Muscle of leg (tissue), 11 donors: ENCODE measurements around the gene EIF2D. TPM values are rescaled to one million over a fixed set of nuclear protein-coding genes. Genes with fewer than 3 reads are reported as not detected.
A peak's percentile ranks its signal among the peaks of the same experiment; 100 is the strongest.

Experiments used
- DNase-seq: peaks from one replicate; pipeline ENCODE4 v3.0.0; 2013
- H3K27ac ChIP-seq: one replicate; pipeline ENCODE4 v1.5.1; 2013; ENCODE audit warnings: mild to moderate bottlenecking, low read length, control low read depth
- H3K27me3 ChIP-seq: one replicate; pipeline ENCODE4 v1.6.1; 2013; ENCODE audit warnings: low read length; ENCODE audit not compliant: control insufficient read depth, insufficient read depth
- H3K36me3 ChIP-seq: one replicate; pipeline ENCODE4 v1.6.1; 2013; ENCODE audit warnings: low read length; ENCODE audit not compliant: control insufficient read depth, insufficient read depth
- H3K4me1 ChIP-seq: one replicate; pipeline ENCODE4 v1.6.1; 2013; ENCODE audit warnings: low read length; ENCODE audit not compliant: control insufficient read depth, insufficient read depth
- H3K4me3 ChIP-seq: one replicate; pipeline ENCODE4 v1.5.1; 2013; ENCODE audit warnings: low read length, control low read depth
- H3K9me3 ChIP-seq: replicated peaks from 2 replicates; pipeline ENCODE4 v1.6.1; 2013; ENCODE audit warnings: low read depth, low read length; ENCODE audit not compliant: control insufficient read depth
- WGBS: methylation state at CpG from one replicate; pipeline ENCODE4 v1.1.5; 2013; ENCODE audit warnings: missing lambda C conversion rate; ENCODE audit not compliant: insufficient coverage; 5-methylcytosine and 5-hydroxymethylcytosine counted together
- polyA plus RNA-seq, 8 donors: library from polyadenylated mRNA; unstranded; fragments of 120-200 nt; gene quantifications; one replicate each; pipeline versions ENCODE4 v1.2.1 to v1.2.3, GENCODE V29; 2013; ENCODE audit warnings: inconsistent platforms in 1 of 8, low replicate concordance in 1 of 8; ENCODE audit not compliant: insufficient read length in 8 of 8, insufficient read depth in 1 of 8
- total RNA-seq: library from RNA; stranded (reverse); fragments of 120-200 nt; gene quantifications from one replicate; pipeline ENCODE4 v1.2.4, GENCODE V29; 2013

EIF2D gene
- total and polyA plus RNA-seq, 9 donors: 38.2 to 48.8 (median 39.7) TPM

DNA sequence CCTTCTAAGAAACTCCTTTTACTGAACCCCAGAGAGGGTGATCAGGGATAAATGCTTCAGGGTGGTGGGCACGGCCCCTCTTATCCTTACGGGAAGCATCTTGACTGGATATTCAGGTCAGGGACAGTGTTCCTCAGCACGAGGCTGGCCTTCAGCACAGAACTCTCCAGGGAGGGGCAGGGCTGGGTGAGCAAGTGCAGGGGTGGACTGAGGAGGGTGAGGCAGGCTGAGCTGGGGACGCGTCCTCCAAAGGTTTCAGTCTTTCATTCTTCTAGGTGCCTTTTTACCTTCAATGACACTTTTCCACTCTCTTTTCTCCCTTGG, 52.6 kb downstream of the EIF2D start:
- no peak for DNase-seq
- peak overlapping the region; percentile 83 for H3K27ac ChIP-seq
- H3K4me1 ChIP-seq: peaks cover 55% of the 10 kb centered on the region
- 38% methylated on average over 2 of the region's 5 CpGs for WGBS
- peaks cover 13% of the 10 kb centered on the region for H3K27me3 ChIP-seq
- H3K4me3 ChIP-seq: no peak overlapping the region
- H3K9me3 ChIP-seq: no peaks in the 10 kb centered on the region
- H3K36me3 ChIP-seq: no peaks in the 10 kb centered on the region

- H3K27me3 ChIP-seq: peaks cover 13% of the 10 kb centered on the region
- no peaks in the 10 kb centered on the region for H3K36me3 ChIP-seq
- H3K9me3 ChIP-seq: no peaks in the 10 kb centered on the region
- H3K27ac ChIP-seq: peak overlapping the region; percentile 83
- peaks cover 55% of the 10 kb centered on the region for H3K4me1 ChIP-seq
- no peak overlapping the region for H3K4me3 ChIP-seq
- WGBS: 63% methylated on average over 1 of the region's 6 CpGs
- no peak for DNase-seq
These were observed 53.2 kb downstream of the EIF2D start for GRCh38 chr1:206558794-206559671.

DNA sequence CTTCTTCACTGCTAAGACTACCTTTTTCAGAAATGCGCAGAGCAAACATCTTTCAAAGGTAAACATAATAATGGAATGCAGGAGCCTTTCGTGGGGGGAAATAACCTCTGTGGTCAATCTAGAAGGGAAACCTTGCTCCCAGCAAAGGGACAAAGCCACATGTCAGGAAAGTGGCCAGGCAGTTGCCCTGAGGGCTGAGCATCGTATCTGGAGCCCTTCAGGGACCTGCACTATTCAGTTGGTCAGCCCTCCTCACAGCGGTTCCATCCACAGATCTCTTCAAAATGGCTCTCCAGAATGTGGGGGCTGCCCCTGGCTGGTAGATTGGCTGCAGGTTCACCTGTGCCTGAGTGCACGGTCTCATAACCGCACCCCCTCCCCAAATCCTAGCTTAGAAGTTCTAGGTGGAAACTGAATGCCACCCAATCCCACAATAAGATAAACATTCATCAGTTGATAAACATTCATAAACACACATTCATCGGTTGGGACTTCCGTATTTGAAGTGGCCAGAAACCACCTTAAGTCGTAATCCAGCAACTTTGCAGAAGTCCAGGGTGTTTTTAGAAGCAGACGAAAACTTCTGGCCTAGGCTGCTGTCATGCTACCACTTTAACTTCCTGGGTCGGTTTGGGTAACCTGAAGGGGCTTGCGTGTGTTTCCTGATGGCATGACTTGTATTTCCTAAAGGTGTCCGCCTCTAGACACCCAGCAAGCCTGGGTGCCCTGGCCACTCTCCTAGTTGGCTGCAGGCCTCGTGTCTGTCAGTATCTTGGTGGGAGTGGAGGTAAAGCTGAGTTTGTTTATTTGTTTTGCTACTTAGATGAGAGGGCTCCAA, 54.4 kb downstream of the EIF2D start:
- peak overlapping the region; percentile 69 for H3K27ac ChIP-seq
- WGBS: 72% methylated on average over 12 of the region's 14 CpGs

DNA sequence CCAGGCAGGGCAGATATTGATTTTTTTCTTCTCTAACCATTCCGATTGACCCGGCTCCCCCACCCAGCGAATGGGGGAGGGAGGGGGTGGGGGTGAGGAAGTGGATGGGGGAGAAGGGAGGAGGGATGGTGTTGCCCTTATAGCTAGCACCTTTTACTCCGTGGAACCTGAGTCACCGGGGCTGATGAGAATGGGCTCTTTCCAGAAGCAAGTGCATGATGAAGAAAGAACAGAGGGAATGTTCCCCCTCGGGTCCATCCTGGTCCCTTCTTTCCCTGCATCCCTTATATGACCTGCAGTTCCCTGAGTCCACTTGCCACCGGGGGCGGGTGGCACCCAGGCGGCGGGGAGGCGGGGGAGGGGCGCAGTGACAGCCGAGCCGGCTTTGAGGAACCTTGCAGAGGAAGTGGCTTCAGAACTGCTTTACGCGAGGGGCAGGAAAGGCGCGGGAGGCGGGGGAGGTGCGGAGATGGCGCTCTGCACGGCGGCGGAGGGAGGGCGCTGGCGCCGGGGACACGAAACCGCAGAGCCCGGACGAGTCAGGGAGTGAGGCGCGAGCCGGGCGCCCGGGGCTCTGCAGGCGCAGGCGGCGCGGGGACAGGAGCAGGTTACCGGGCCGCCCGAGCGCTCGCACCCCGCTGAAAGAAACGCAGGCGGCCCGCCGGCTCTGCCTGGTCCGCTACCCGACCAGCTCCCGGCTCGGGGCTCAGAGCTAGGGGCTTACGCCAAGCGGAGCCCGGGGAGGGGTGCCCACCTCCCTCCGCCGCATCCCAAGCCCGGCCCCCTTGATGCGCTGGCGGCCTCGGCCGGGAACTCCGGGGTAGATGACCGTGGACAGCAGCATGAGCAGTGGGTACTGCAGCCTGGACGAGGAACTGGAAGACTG, 55.3 kb downstream of the EIF2D start:
- H3K4me1 ChIP-seq: peaks cover 51% of the 10 kb centered on the region
- H3K27ac ChIP-seq: peak overlapping the region; percentile 69
- H3K27me3 ChIP-seq: peaks cover 13% of the 10 kb centered on the region
- H3K36me3 ChIP-seq: no peaks in the 10 kb centered on the region
- peak overlapping the region; percentile 52 for H3K4me3 ChIP-seq
- 1% methylated on average over 61 of the region's 67 CpGs for WGBS
- DNase-seq: peak; percentile 76
- no peaks in the 10 kb centered on the region for H3K9me3 ChIP-seq

More for the DNA sequence above, 54.4 kb downstream of the EIF2D start:
- H3K4me3 ChIP-seq: peak overlapping the region; percentile 52
- DNase-seq: no peak
- no peaks in the 10 kb centered on the region for H3K9me3 ChIP-seq
- H3K27me3 ChIP-seq: peaks cover 13% of the 10 kb centered on the region
- H3K36me3 ChIP-seq: no peaks in the 10 kb centered on the region
- peaks cover 52% of the 10 kb centered on the region for H3K4me1 ChIP-seq

DNA sequence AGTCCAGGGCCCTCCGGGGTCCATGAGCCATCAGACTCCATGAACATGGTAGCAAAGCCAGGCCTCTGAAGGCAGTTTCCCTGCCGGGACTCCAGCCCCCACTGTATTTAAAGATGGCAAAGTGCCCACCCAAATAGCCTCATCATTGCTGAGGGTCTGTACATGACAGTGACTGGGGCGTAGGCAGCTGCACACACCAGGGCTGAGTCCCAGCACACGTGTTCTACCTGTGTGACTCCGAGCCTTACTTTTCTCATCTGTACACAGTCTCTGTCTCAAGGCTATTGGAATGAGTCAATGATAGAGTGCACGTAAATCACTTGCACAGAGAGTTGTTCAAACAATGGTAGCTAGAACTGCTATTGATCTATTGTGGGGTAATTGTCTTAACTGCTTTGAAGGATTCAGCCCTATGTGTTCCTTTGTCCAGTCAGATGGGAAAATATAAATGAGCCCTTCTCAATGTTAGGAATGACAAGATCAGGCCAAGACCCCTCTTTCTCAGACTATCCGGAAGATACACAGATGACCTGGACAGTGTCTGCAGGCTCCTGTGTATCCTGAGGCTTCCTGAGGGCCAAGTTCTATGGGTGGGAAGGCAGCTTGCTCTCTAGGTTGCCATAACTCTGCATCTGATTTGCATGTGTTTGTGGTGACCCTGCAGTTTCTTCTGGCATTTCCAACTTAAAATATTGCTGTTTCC, 56.1 kb downstream of the EIF2D start:
- H3K27ac ChIP-seq: no peak overlapping the region
- H3K27me3 ChIP-seq: peaks cover 13% of the 10 kb centered on the region
- H3K36me3 ChIP-seq: no peaks in the 10 kb centered on the region
- H3K4me1 ChIP-seq: peaks cover 51% of the 10 kb centered on the region
- H3K9me3 ChIP-seq: no peaks in the 10 kb centered on the region
- 71% methylated on average over 4 of the region's 7 CpGs for WGBS
- H3K4me3 ChIP-seq: no peak overlapping the region
- DNase-seq: no peak

- no peak overlapping the region for H3K27ac ChIP-seq
- H3K9me3 ChIP-seq: no peaks in the 10 kb centered on the region
- H3K4me1 ChIP-seq: peaks cover 46% of the 10 kb centered on the region
- no peak for DNase-seq
- H3K36me3 ChIP-seq: no peaks in the 10 kb centered on the region
- H3K27me3 ChIP-seq: peaks cover 13% of the 10 kb centered on the region
- 38% methylated on average over 9 of the region's 10 CpGs for WGBS
- H3K4me3 ChIP-seq: no peak overlapping the region
These were observed 56.8 kb downstream of the EIF2D start for GRCh38 chr1:206555473-206555935.

- peaks cover 13% of the 10 kb centered on the region for H3K27me3 ChIP-seq
- WGBS: no CpG with 5 or more reads among the region's 1 CpG
- DNase-seq: no peak
- peaks cover 40% of the 10 kb centered on the region for H3K4me1 ChIP-seq
- H3K9me3 ChIP-seq: no peaks in the 10 kb centered on the region
- H3K36me3 ChIP-seq: no peaks in the 10 kb centered on the region
- H3K27ac ChIP-seq: no peak overlapping the region
- H3K4me3 ChIP-seq: no peak overlapping the region
These were observed 57.4 kb downstream of the EIF2D start for GRCh38 chr1:206554701-206555472.

DNA sequence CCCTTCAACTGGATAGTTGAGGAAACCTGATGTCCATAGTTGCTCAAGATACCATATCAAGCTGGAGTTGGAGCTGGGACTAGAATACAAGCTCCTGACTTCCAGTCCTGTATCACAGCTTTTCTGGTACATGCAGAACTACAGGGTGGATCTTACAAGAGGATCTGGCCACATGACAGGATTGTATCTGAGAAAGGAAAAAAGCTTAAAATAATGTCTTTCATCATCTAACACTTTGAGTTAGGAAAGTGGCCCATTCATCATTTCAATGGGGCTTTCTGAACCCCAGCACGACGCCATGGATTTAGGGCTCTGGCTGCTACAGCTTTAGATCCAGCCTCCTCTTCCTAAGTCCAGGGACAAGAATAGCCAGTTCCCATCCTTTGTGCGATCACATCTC, 58.1 kb downstream of the EIF2D start:
- no peak for DNase-seq
- Histone ChIP-seq H3K9me3 (no peaks in the 10 kb centered on the region), H3K36me3 (no peaks in the 10 kb centered on the region), H3K4me3 (no peak overlapping the region), H3K27me3 (peaks cover 13% of the 10 kb centered on the region), H3K27ac (no peak overlapping the region), H3K4me1 (peaks cover 33% of the 10 kb centered on the region)
- WGBS: 54% methylated on average over 2 of the region's 3 CpGs

- no peak for DNase-seq
- Histone ChIP-seq H3K9me3 (no peaks in the 10 kb centered on the region), H3K27me3 (peaks cover 5% of the 10 kb centered on the region), H3K4me1 (peaks cover 17% of the 10 kb centered on the region), H3K36me3 (no peaks in the 10 kb centered on the region), H3K27ac (no peak overlapping the region), H3K4me3 (no peak overlapping the region)
- 100% methylated on average over 1 of the region's 3 CpGs for WGBS
These were observed 60.3 kb downstream of the EIF2D start for GRCh38 chr1:206551986-206552326.
